Right ventricle myocardium inferior (tissue), 1 donor: ENCODE measurements around the gene LNX2. TPM values are rescaled to one million over a fixed set of nuclear protein-coding genes. Genes with fewer than 3 reads are reported as not detected.
"Not testable (repeated sequence)": the region's sequence is repeated elsewhere in the genome, so short reads cannot be mapped to it uniquely, and the experiment has no call there.

ENCODE experiments used
- ATAC-seq: fragments of 200-7000 bp; cut with Tn5 transposase; one replicate; pipeline ENCODE4 v1.9.1; 2020; ENCODE audit warnings: mild to moderate bottlenecking, moderate library complexity
- DNase-seq: peaks from one replicate; pipeline ENCODE4 v3.0.0; 2021; ENCODE audit errors: missing footprints
- intact Hi-C: fragments of 100-400 bp; cut with DNase I; formaldehyde crosslinking; loops from one replicate; pipeline ENCODE4 v1.11.0; 2022
- total RNA-seq: library from RNA; stranded (reverse); fragmentation: NEBNext Ultra II Directional; extraction: Animal tissue kit (Norgen Biotek cat#: 25700); gene quantifications from one replicate; pipeline ENCODE4 v1.2.1, GENCODE V29; 2021
- donor health status: DM: no; HTN: yes; CAD: no; lungs with severe emphysema.

The LNX2 gene
- total RNA-seq, 1 donor from 2014 or later, result 11.4 TPM

- ATAC-seq, result no peak
- no peak for DNase-seq
- intact Hi-C loops, result no loop called here
Observed at GRCh38 chr13:27639186-27639585, 18.9 kb upstream of the LNX2 start.

DNA sequence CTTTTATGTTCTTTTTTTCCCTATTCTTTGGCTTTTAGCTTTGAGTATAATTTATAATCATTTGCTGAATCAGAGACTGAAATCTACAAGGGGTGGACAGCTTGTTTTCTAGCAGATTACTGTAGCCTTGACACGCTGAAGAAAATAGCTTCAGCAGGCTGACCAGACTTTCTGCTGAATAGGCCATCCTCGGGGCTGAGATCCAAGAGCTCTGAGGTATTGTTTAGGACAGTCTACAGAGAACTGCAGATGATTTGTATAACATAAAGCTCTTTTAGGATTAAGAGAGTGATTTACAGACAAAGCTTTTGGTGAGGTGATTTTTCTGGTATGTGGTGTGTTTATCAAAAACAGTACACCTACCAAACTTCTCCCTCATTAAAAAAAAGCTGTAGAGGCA is 18.2 kb upstream of the LNX2 start:
- DNase-seq (no peak), ATAC-seq (no peak)
- intact Hi-C loops, result no loop called here

GRCh38 chr13:27638001-27638400 is 17.7 kb upstream of the LNX2 start:
- intact Hi-C loops, result no loop called here
- DNase-seq (no peak), ATAC-seq (no peak)

GRCh38 chr13:27637289-27637626 is 16.9 kb upstream of the LNX2 start:
- ATAC-seq (no peak), DNase-seq (no peak)
- intact Hi-C loops, result no loop called here

- no peak for ATAC-seq
- DNase-seq, result no peak
- intact Hi-C loops, result no loop called here
Observed at GRCh38 chr13:27636589-27637288, 16.4 kb upstream of the LNX2 start.

- ATAC-seq, result no peak
- no peak for DNase-seq
- intact Hi-C loops, result no loop called here
Observed at GRCh38 chr13:27635266-27635665, 14.9 kb upstream of the LNX2 start.

DNA sequence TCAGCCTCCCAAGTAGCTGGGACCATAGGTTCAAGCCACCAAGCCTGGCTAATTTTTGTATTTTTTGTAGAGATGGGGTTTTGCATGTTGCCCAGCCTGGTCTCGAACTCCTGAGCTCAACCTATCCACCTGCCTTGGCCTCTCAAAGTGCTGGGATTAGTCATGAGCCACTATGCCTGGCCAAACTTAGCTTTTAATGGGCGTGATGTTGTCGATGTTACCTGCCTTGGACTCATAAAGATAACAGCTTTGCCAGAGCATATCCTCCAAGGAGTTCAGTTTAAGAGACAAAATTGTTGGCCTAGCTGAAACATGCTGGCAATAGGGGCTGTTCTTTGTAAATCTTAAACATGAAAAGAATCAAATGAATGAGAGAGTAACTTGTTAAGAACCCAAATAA is 14.5 kb upstream of the LNX2 start:
- no peak for ATAC-seq
- DNase-seq, result no peak
- intact Hi-C loops, result no loop called here

- ATAC-seq (no peak), DNase-seq (no peak)
- intact Hi-C loops, result no loop called here
Observed at GRCh38 chr13:27634231-27634630, 13.9 kb upstream of the LNX2 start.

DNA sequence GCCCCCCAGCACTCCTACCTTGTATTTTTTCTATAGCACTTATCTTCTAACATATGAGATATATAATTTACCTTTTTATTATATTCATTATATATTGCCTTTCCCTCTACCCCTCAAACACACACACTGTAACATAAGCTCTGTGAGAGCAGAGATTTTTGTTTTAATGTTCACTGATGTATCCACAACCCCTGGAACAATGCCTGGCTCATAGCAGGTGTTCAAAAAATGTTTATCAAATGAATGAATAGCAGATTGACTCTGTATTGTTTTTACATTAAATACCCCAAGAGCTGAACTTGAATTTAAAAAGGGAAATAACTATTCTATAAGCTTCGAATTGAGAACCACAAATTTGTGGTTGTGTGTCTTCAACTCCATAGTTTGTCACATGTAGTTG is 12.3 kb upstream of the LNX2 start:
- DNase-seq, result no peak
- intact Hi-C loops, result no loop called here
- ATAC-seq, result no peak

DNA sequence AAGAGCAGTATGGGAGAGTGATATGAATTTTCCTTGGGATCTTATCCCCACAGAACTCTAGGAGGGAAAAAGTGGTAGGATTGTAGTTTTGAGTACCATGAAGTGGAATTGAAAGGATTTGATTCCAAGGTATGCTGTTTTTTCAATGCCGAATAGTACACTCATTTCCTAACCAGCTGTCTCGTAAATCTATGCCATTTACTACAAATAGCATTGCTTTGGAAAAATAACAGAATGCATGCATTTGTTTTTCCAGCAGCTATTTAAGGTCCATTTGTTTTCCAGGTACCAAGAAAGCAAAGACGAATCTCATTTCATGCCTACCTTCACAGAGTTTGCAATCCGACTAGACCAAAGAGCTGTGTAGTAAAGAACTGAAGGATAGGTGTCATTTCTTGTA is 11.9 kb upstream of the LNX2 start:
- intact Hi-C loops, result no loop called here
- DNase-seq, result no peak
- ATAC-seq, result no peak

- DNase-seq (no peak), ATAC-seq (no peak)
- intact Hi-C loops, result no loop called here
Observed at GRCh38 chr13:27631665-27632064, 11.3 kb upstream of the LNX2 start.

GRCh38 chr13:27631156-27631555 is 10.8 kb upstream of the LNX2 start:
- intact Hi-C loops, result no loop called here

GRCh38 chr13:27628766-27629165 is 8.4 kb upstream of the LNX2 start:
- ATAC-seq, DNase-seq: not testable (repeated sequence)
- intact Hi-C loops, result loop anchor here (10.0 kb wide), 1 partner anchor 204 kb away; the partner anchor contains the start of gene GTF3A

More at GRCh38 chr13:27631156-27631555, 10.8 kb upstream of the LNX2 start:
- ATAC-seq (no peak), DNase-seq (no peak)

DNA sequence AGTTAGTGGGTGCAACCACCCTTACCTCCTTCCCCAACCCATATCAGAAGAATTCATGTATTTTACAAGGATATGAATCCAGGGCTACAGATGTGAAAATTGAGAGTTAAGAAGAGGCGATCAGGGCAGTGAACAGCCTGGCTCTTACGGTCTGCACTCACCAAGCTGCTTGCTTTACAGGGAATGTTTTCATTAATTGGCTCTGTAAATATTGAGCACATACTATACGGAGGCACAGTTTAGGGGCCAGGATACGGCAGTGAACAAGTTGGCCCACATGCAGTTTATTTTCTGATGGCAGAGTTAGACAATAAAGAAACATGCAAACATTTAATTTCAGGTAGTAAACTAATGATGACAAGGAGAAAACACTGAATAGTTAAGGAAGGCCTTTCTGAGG is 7.8 kb upstream of the LNX2 start:
- ATAC-seq, result no peak
- intact Hi-C loops, result loop anchor here (10.0 kb wide), 1 partner anchor 203 kb away; the partner anchor contains the start of gene GTF3A

DNA sequence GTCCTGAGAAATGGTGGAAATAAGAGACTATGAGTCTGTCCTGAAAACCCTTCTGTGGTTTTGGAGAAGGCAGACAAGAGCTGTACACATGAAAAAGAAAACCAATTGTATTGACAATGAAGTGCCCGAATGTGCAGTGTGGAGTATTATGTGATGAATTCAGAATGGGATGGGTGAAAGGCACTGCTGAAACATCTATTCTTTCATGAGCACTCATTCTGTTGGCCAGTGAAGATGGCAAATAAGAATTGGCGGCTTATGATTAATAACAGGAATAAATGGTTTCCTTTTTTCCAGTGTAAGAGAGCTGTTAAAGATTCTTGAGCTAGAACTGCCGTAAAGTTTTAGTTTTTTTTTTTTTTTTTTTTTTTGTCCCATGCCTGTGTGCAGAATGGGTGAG is 7.1 kb upstream of the LNX2 start:
- ATAC-seq (no peak), DNase-seq (no peak)
- intact Hi-C loops, result loop anchor here (10.0 kb wide), 1 partner anchor 203 kb away; the partner anchor contains the start of gene GTF3A

More for the DNA sequence above, 7.8 kb upstream of the LNX2 start:
- no peak for DNase-seq

GRCh38 chr13:27625839-27626238 is 5.5 kb upstream of the LNX2 start:
- ATAC-seq (no peak), DNase-seq (no peak)
- intact Hi-C loops, result loop anchor here (10.0 kb wide), 1 partner anchor 201 kb away; the partner anchor contains the start of gene GTF3A

DNA sequence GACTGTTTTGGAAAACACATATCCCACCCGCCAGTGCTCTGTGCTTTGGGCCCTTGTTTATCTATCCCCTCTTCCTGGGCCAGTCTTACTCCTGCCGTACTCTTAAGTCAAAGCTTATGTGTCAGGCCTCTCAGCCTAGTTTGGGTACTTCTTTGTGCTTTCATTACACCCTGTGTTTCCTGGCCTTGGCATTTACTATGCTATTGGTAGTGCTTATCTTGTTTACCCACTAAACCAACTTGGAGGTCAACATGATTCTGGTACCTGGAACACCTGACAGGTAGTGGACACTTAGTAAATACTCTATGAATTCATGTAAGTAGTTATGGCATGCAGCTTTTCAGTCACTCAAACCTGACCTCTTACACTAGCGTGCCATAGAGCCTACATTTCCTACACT is 3.7 kb upstream of the LNX2 start:
- DNase-seq (no peak), ATAC-seq (no peak)
- intact Hi-C loops, result loop anchor here (5.0 to 10.0 kb wide), 2 partner anchors 172 to 199 kb away; partner anchors contain the start of genes GTF3A and MTIF3

GRCh38 chr13:27622881-27623280 is 2.6 kb upstream of the LNX2 start:
- DNase-seq (no peak), ATAC-seq (no peak)
- intact Hi-C loops, result loop anchor here (5.0 to 10.0 kb wide), 2 partner anchors 171 to 198 kb away; partner anchors contain the start of genes GTF3A and MTIF3

DNA sequence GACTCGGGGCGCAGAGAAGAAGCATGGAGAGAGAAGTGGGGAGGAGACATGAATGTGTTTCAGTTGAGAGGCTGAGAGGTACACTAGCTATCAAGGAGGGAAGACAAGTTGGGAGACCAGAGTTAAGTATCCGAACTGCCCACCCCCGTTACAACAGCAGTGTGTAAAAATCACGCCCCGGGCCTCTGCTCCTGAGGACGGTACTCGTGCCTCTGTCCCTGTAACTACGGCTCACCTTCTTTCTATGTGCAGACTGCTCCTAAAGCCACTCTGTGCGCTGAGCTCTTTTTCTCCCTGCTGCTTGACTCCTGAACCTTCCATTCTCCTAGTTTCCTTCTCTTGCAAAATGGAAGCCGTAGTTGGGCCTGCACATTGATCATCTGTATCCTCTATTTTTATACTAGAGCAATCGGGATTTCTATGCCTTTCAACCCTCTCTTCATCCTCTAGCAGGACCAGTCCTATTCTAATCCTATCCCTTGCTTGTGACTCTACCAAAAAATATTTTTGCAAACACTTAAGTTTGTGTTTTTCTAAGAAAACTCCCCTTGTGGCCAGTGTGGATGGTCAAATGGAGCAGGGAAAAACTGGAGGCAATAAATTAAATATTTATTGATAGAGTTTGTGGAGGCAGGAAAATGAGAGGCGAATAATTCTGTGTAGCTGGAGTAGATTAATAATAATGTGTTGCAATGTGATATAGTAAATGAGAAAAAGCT is 1.9 kb upstream of the LNX2 start:
- intact Hi-C loops, result loop anchor here (5.0 to 10.0 kb wide), 2 partner anchors 170 to 197 kb away; partner anchors contain the start of genes GTF3A and MTIF3
- DNase-seq (no peak), ATAC-seq (no peak)
